IPS DF 6.9 (cell line): ENCODE results near the gene NCF2.

Source experiments
- DNase-seq: peaks from one replicate; pipeline ENCODE4 v3.0.0-alpha.2; 2013; ENCODE audit warnings: low read depth, low spot score
- H3K27ac ChIP-seq: one replicate; pipeline ENCODE4 v1.5.1; 2013; ENCODE audit warnings: low read length, control low read depth
- H3K27me3 ChIP-seq: 2 replicates; pipeline ENCODE4 v1.6.1; 2013; ENCODE audit warnings: mild to moderate bottlenecking, low read length; ENCODE audit not compliant: control insufficient read depth, insufficient read depth
- H3K36me3 ChIP-seq: 2 replicates; pipeline ENCODE4 v1.6.1; 2013; ENCODE audit warnings: low read length; ENCODE audit not compliant: control insufficient read depth, insufficient read depth
- H3K4me1 ChIP-seq: 2 replicates; pipeline ENCODE4 v1.6.1; 2013; ENCODE audit warnings: low read length; ENCODE audit not compliant: control insufficient read depth, insufficient read depth
- H3K4me3 ChIP-seq: 2 replicates; pipeline ENCODE4 v1.5.1; 2013; ENCODE audit warnings: mild to moderate bottlenecking, low read length
- H3K9me3 ChIP-seq: 2 replicates; pipeline ENCODE4 v1.6.1; 2013; ENCODE audit warnings: low read length, inconsistent platforms; ENCODE audit not compliant: control insufficient read depth, insufficient read depth
- WGBS: extraction: QIAGEN DNeasy Blood & Tissue Kit; methylation state at CpG from one replicate; pipeline ENCODE4 v1.1.7; 2013; ENCODE audit warnings: mixed read lengths, missing lambda C conversion rate; ENCODE audit not compliant: insufficient read length, insufficient coverage; 5-methylcytosine and 5-hydroxymethylcytosine counted together

NCF2 gene

DNA sequence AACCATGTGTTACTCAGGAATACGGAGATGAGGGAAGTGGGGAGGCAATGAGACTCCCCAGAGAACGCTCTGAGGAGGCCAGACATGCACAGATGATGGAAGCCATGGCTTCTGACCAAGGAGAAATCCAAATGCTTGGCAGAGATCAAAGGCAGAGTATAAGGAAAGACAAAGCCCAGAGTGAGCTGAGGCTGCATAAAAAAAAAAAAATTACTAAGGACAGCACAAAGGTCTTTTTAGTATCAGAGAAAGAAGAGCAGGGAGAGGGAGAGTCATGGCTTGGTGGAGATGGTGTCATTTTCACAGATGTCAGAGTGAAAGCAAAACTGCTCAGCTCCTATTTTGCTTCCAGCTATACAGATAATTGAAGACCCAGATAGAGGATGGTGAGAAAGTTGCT, 8.1 kb upstream of the NCF2 start:
- no peaks in the 10 kb centered on the region for H3K4me1 ChIP-seq
- no peak overlapping the region for H3K27ac ChIP-seq
- DNase-seq: no peak
- no CpG with 5 or more reads among the region's 2 CpGs for WGBS
- H3K4me3 ChIP-seq: no peak overlapping the region
- H3K36me3 ChIP-seq: no peaks in the 10 kb centered on the region
- no peaks in the 10 kb centered on the region for H3K9me3 ChIP-seq
- H3K27me3 ChIP-seq: no peaks in the 10 kb centered on the region

GRCh38 chr1:183597656-183598347, 7.5 kb upstream of the NCF2 start:
- no peak overlapping the region for H3K27ac ChIP-seq
- no peaks in the 10 kb centered on the region for H3K36me3 ChIP-seq
- no peaks in the 10 kb centered on the region for H3K9me3 ChIP-seq
- H3K4me3 ChIP-seq: no peak overlapping the region
- no peak for DNase-seq
- H3K4me1 ChIP-seq: no peaks in the 10 kb centered on the region
- no CpG with 5 or more reads among the region's 5 CpGs for WGBS
- no peaks in the 10 kb centered on the region for H3K27me3 ChIP-seq

GRCh38 chr1:183596500-183596899, 6.2 kb upstream of the NCF2 start:
- Histone ChIP-seq H3K36me3 (no peaks in the 10 kb centered on the region), H3K4me1 (no peaks in the 10 kb centered on the region), H3K27ac (no peak overlapping the region), H3K27me3 (no peaks in the 10 kb centered on the region), H3K4me3 (no peak overlapping the region), H3K9me3 (no peaks in the 10 kb centered on the region)
- DNase-seq: no peak
- WGBS: no CpG with 5 or more reads among the region's 5 CpGs

- no peaks in the 10 kb centered on the region for H3K27me3 ChIP-seq
- H3K27ac ChIP-seq: no peak overlapping the region
- H3K4me1 ChIP-seq: no peaks in the 10 kb centered on the region
- no peak overlapping the region for H3K4me3 ChIP-seq
- H3K9me3 ChIP-seq: no peaks in the 10 kb centered on the region
- no CpG with 5 or more reads among the region's 2 CpGs for WGBS
- H3K36me3 ChIP-seq: no peaks in the 10 kb centered on the region
- no peak for DNase-seq
Observed at GRCh38 chr1:183595537-183595936, 5.3 kb upstream of the NCF2 start.

- no peak for DNase-seq
- Histone ChIP-seq H3K9me3 (no peaks in the 10 kb centered on the region), H3K36me3 (no peaks in the 10 kb centered on the region), H3K4me3 (no peak overlapping the region), H3K27ac (no peak overlapping the region), H3K27me3 (no peaks in the 10 kb centered on the region), H3K4me1 (peaks cover 4% of the 10 kb centered on the region)
- WGBS: no CpG with 5 or more reads among the region's 3 CpGs
Observed at GRCh38 chr1:183593356-183593755, 3.1 kb upstream of the NCF2 start.

- H3K27me3 ChIP-seq: no peaks in the 10 kb centered on the region
- H3K36me3 ChIP-seq: no peaks in the 10 kb centered on the region
- peaks cover 4% of the 10 kb centered on the region for H3K4me1 ChIP-seq
- no peak overlapping the region for H3K27ac ChIP-seq
- H3K9me3 ChIP-seq: no peaks in the 10 kb centered on the region
- H3K4me3 ChIP-seq: no peak overlapping the region
- no CpG with 5 or more reads among the region's 7 CpGs for WGBS
- DNase-seq: no peak
Observed at GRCh38 chr1:183592733-183593132, 2.5 kb upstream of the NCF2 start.

DNA sequence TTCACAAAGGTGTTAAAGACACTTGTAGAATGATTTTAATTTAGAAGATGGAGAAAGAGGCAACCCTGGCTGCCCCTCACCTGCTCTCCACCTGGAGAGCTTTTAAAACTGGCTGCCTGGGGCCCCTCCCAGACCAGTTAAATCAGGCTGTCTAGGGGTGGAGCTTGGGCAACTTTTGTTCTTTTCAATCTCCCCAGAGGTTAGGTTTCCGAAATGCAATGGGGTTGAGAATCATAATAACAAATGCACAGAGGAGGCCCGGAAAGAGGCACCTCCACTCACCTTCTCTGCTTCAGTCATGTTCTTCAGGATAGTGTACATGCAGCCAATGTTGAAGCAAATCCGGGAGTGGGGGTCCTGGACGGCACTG, 400 bp downstream of the NCF2 start:
- Histone ChIP-seq H3K27me3 (no peaks in the 10 kb centered on the region), H3K4me1 (peaks cover 7% of the 10 kb centered on the region), H3K36me3 (no peaks in the 10 kb centered on the region), H3K4me3 (no peak overlapping the region), H3K27ac (no peak overlapping the region), H3K9me3 (no peaks in the 10 kb centered on the region)
- no CpG with 5 or more reads among the region's 4 CpGs for WGBS
- no peak for DNase-seq

GRCh38 chr1:183589384-183589783, 875 bp downstream of the NCF2 start:
- WGBS: 100% methylated on average over 1 of the region's 5 CpGs
- Histone ChIP-seq H3K4me1 (peaks cover 7% of the 10 kb centered on the region), H3K9me3 (no peaks in the 10 kb centered on the region), H3K36me3 (no peaks in the 10 kb centered on the region), H3K27ac (no peak overlapping the region), H3K4me3 (no peak overlapping the region), H3K27me3 (no peaks in the 10 kb centered on the region)
- DNase-seq: no peak

DNA sequence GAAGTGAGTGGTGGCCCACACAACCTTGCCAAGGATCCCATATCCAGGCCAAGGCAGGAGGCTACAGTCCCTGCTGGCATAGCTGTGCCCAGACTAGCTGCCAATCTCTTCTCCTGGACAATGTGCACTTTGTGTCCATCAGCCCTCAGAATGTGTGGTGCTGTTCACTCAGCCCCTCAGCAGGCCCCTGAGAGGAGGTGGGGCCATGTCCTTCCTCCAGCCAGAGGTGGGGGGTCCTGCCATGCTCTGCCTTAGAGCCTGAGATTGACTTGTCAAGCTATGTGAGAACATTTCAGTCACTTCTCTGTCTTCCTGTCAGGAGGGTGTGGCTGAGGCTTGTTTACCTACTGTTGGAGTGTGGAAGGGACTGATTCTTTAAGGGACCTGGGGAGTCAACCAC, 1.4 kb downstream of the NCF2 start:
- no peak overlapping the region for H3K27ac ChIP-seq
- no peaks in the 10 kb centered on the region for H3K36me3 ChIP-seq
- no peaks in the 10 kb centered on the region for H3K9me3 ChIP-seq
- DNase-seq: no peak
- no peaks in the 10 kb centered on the region for H3K27me3 ChIP-seq
- H3K4me3 ChIP-seq: no peak overlapping the region
- H3K4me1 ChIP-seq: peaks cover 7% of the 10 kb centered on the region

DNA sequence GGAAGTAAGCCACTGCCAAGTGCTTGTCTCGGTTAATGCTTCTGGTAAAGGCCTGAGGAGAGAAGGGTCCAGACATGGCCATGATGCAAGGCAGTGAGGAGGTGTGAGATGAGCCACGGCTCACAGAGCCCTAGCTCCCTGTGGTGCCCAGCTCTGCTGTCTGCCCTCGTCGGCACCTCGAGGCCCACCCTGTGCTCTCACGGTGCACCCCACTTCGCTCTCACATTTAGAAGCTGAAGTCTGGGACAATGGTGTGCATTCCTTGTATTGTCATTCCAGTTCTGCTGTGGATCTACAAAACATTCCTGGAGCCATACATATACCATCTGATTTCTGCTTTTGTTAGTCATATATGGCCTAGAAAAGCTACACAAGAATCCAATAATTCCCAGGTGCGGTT, 3.3 kb downstream of the NCF2 start:
- Histone ChIP-seq H3K27me3 (no peaks in the 10 kb centered on the region), H3K4me3 (no peak overlapping the region), H3K27ac (no peak overlapping the region), H3K36me3 (no peaks in the 10 kb centered on the region), H3K4me1 (peaks cover 7% of the 10 kb centered on the region), H3K9me3 (no peaks in the 10 kb centered on the region)
- WGBS: no CpG with 5 or more reads among the region's 8 CpGs
- no peak for DNase-seq

GRCh38 chr1:183586455-183586854, 3.8 kb downstream of the NCF2 start:
- Histone ChIP-seq H3K27me3 (no peaks in the 10 kb centered on the region), H3K9me3 (no peaks in the 10 kb centered on the region), H3K27ac (no peak overlapping the region), H3K36me3 (no peaks in the 10 kb centered on the region), H3K4me1 (peaks cover 7% of the 10 kb centered on the region), H3K4me3 (no peak overlapping the region)
- no CpG with 5 or more reads among the region's 1 CpG for WGBS
- DNase-seq: no peak
